ENCODE measurements around the gene FKBP2.

Gene FKBP2

GRCh38 chr11:64261556-64262080, 20.7 kb downstream of the FKBP2 start:
- H3K27ac ChIP-seq (ENCODE audit: extremely low read depth, low read depth, low read length): no peak overlapping the region
- ChIA-PET POLR2A (no interaction called here), CTCF (interaction anchor here (0.6 kb wide), 1 partner anchor 109 kb away, joined by 3 read pairs; no protein-coding TSS in a partner anchor)
- TF ChIP-seq ZNF2 (tag by site-specific recombination; IDR thresholded peaks at IDR 0.05) (no peak), GLIS2 (tag by site-specific recombination; IDR thresholded peaks at IDR 0.05) (no peak), ZNF747 (tag by site-specific recombination; IDR thresholded peaks at IDR 0.05) (no peak), ZNF529 (tag by site-specific recombination; IDR thresholded peaks at IDR 0.05; ENCODE audit: insufficient replicate concordance) (no peak), ZNF677 (tag by site-specific recombination; IDR thresholded peaks at IDR 0.05) (no peak), ZNF654 (tag by site-specific recombination; IDR thresholded peaks at IDR 0.05; ENCODE audit: low read depth) (no peak), ZNF280C (tag by site-specific recombination; IDR thresholded peaks at IDR 0.05) (no peak), ZNF530 (tag by site-specific recombination; IDR thresholded peaks at IDR 0.05; ENCODE audit: low read depth) (no peak), ZNF585B (tag by site-specific recombination; IDR thresholded peaks at IDR 0.05) (no peak), ZNF660 (tag by site-specific recombination; IDR thresholded peaks at IDR 0.05) (no peak), ZNF776 (tag by site-specific recombination; IDR thresholded peaks at IDR 0.05; ENCODE audit: borderline replicate concordance) (no peak), ZSCAN5A (tag by site-specific recombination; IDR thresholded peaks at IDR 0.05) (no peak), REST (tag by site-specific recombination; IDR thresholded peaks at IDR 0.05) (no peak), ZNF510 (tag by site-specific recombination; IDR thresholded peaks at IDR 0.05; ENCODE audit: insufficient replicate concordance) (no peak), ZNF133 (tag by site-specific recombination; IDR thresholded peaks at IDR 0.05) (no peak), ZNF354C (tag by site-specific recombination; IDR thresholded peaks at IDR 0.05; ENCODE audit: borderline replicate concordance, low read depth) (no peak), ZNF792 (tag by site-specific recombination; IDR thresholded peaks at IDR 0.05) (no peak), GLIS1 (tag by site-specific recombination; IDR thresholded peaks at IDR 0.05) (no peak), ZNF623 (tag by site-specific recombination; IDR thresholded peaks at IDR 0.05) (no peak)
- peaks cover 0 to 79% of the 10 kb centered on the region in 2 experiments; a peak in 2 of 3 replicates for H3K36me3 ChIP-seq (ENCODE audit: control insufficient read depth in 2 of 2, insufficient read depth in 1 of 2, low read length in 2 of 2)
- no peaks in the 10 kb centered on the region; the same call in 1 of the 2 replicates for H3K4me1 ChIP-seq (ENCODE audit: control insufficient read depth, insufficient read depth, low read length)
- no peaks in the 10 kb centered on the region for H3K9me3 ChIP-seq (ENCODE audit: control insufficient read depth, insufficient read depth, low read depth, low read length)
- H3K4me3 ChIP-seq (ENCODE audit: low read depth, low read length): no peak overlapping the region
